ENCODE measurements around the gene C11orf16. TPM values are rescaled to one million over a fixed set of nuclear protein-coding genes. Genes with fewer than 3 reads are reported as not detected.

Gene C11orf16
- total and polyA plus RNA-seq, 4 donors = 0.30 to 1.1 (median 0.99) TPM; not detected in 1

GRCh38 chr11:8963569-8964323 lies 31.0 kb upstream of the C11orf16 start:
- peak in 2 of 6 donors; percentile 66 to 95 for DNase-seq (ENCODE audit: low read depth in 4 of 6, low spot score in 6 of 6)
- peaks cover 3% of the 10 kb centered on the region for H3K36me3 ChIP-seq (ENCODE audit: control insufficient read depth, insufficient read depth, low read length)
- no peaks in the 10 kb centered on the region for H3K27me3 ChIP-seq (ENCODE audit: control insufficient read depth, insufficient read depth, low read length)
- WGBS (ENCODE audit: insufficient coverage) = 3% methylated on average over 39 of the region's 39 CpGs
- no peaks in the 10 kb centered on the region for H3K9me3 ChIP-seq (ENCODE audit: control insufficient read depth, insufficient read depth, low read length)
- H3K27ac ChIP-seq (ENCODE audit: low read depth, low read length) = peak overlapping the region; percentile 92
- H3K4me1 ChIP-seq (ENCODE audit: control insufficient read depth, insufficient read depth, low read length) = peaks cover 20% of the 10 kb centered on the region
- H3K4me3 ChIP-seq (ENCODE audit: low read depth, low read length) = peak overlapping the region; percentile 93

- Histone ChIP-seq H3K27me3 (ENCODE audit: control insufficient read depth, insufficient read depth, low read length) (no peaks in the 10 kb centered on the region), H3K4me1 (ENCODE audit: control insufficient read depth, insufficient read depth, low read length) (peaks cover 20% of the 10 kb centered on the region), H3K27ac (ENCODE audit: low read depth, low read length) (no peak overlapping the region), H3K4me3 (ENCODE audit: low read depth, low read length) (no peak overlapping the region), H3K36me3 (ENCODE audit: control insufficient read depth, insufficient read depth, low read length) (peaks cover 6% of the 10 kb centered on the region), H3K9me3 (ENCODE audit: control insufficient read depth, insufficient read depth, low read length) (no peaks in the 10 kb centered on the region)
- WGBS (ENCODE audit: insufficient coverage) = no CpG with 5 or more reads among the region's 2 CpGs
- DNase-seq (ENCODE audit: low read depth in 4 of 6, low spot score in 6 of 6) = no peak
Measured at GRCh38 chr11:8962841-8963240, 30.1 kb upstream of the C11orf16 start.

GRCh38 chr11:8961401-8961800 lies 28.7 kb upstream of the C11orf16 start:
- H3K27ac ChIP-seq (ENCODE audit: low read depth, low read length) = no peak overlapping the region
- WGBS (ENCODE audit: insufficient coverage) = 40% methylated on average over 1 of the region's 2 CpGs
- DNase-seq (ENCODE audit: low read depth in 4 of 6, low spot score in 6 of 6) = no peak
- peaks cover 6% of the 10 kb centered on the region for H3K36me3 ChIP-seq (ENCODE audit: control insufficient read depth, insufficient read depth, low read length)
- H3K27me3 ChIP-seq (ENCODE audit: control insufficient read depth, insufficient read depth, low read length) = no peaks in the 10 kb centered on the region
- no peak overlapping the region for H3K4me3 ChIP-seq (ENCODE audit: low read depth, low read length)
- H3K4me1 ChIP-seq (ENCODE audit: control insufficient read depth, insufficient read depth, low read length) = peaks cover 20% of the 10 kb centered on the region
- H3K9me3 ChIP-seq (ENCODE audit: control insufficient read depth, insufficient read depth, low read length) = no peaks in the 10 kb centered on the region

- Histone ChIP-seq H3K27ac (ENCODE audit: low read depth, low read length) (peak overlapping the region; percentile 49), H3K27me3 (ENCODE audit: control insufficient read depth, insufficient read depth, low read length) (no peaks in the 10 kb centered on the region), H3K36me3 (ENCODE audit: control insufficient read depth, insufficient read depth, low read length) (peaks cover 11% of the 10 kb centered on the region), H3K4me1 (ENCODE audit: control insufficient read depth, insufficient read depth, low read length) (peaks cover 10% of the 10 kb centered on the region), H3K9me3 (ENCODE audit: control insufficient read depth, insufficient read depth, low read length) (no peaks in the 10 kb centered on the region), H3K4me3 (ENCODE audit: low read depth, low read length) (no peak overlapping the region)
- DNase-seq (ENCODE audit: low read depth in 4 of 6, low spot score in 6 of 6) = peak in 4 of 6 donors; percentile 15 to 81 (median 52)
- no CpG with 5 or more reads among the region's 2 CpGs for WGBS (ENCODE audit: insufficient coverage)
Measured at GRCh38 chr11:8959546-8960166, 26.9 kb upstream of the C11orf16 start.

GRCh38 chr11:8956860-8957259 lies 24.1 kb upstream of the C11orf16 start:
- Histone ChIP-seq H3K9me3 (ENCODE audit: control insufficient read depth, insufficient read depth, low read length) (no peaks in the 10 kb centered on the region), H3K36me3 (ENCODE audit: control insufficient read depth, insufficient read depth, low read length) (peaks cover 22% of the 10 kb centered on the region), H3K27ac (ENCODE audit: low read depth, low read length) (no peak overlapping the region), H3K4me1 (ENCODE audit: control insufficient read depth, insufficient read depth, low read length) (no peaks in the 10 kb centered on the region), H3K27me3 (ENCODE audit: control insufficient read depth, insufficient read depth, low read length) (no peaks in the 10 kb centered on the region), H3K4me3 (ENCODE audit: low read depth, low read length) (no peak overlapping the region)
- no peak for DNase-seq (ENCODE audit: low read depth in 4 of 6, low spot score in 6 of 6)
- 82% methylated on average over 2 of the region's 4 CpGs for WGBS (ENCODE audit: insufficient coverage)

- Histone ChIP-seq H3K4me1 (ENCODE audit: control insufficient read depth, insufficient read depth, low read length) (no peaks in the 10 kb centered on the region), H3K9me3 (ENCODE audit: control insufficient read depth, insufficient read depth, low read length) (no peaks in the 10 kb centered on the region), H3K27me3 (ENCODE audit: control insufficient read depth, insufficient read depth, low read length) (no peaks in the 10 kb centered on the region), H3K27ac (ENCODE audit: low read depth, low read length) (no peak overlapping the region), H3K4me3 (ENCODE audit: low read depth, low read length) (no peak overlapping the region), H3K36me3 (ENCODE audit: control insufficient read depth, insufficient read depth, low read length) (peaks cover 15% of the 10 kb centered on the region)
- whole genome bisulfite sequencing (ENCODE audit: insufficient coverage) = no CpG with 5 or more reads among the region's 3 CpGs
- DNase-seq (ENCODE audit: low read depth in 4 of 6, low spot score in 6 of 6) = no peak
Measured at GRCh38 chr11:8948886-8949285, 16.1 kb upstream of the C11orf16 start.

GRCh38 chr11:8947230-8947943 lies 14.6 kb upstream of the C11orf16 start:
- Histone ChIP-seq H3K36me3 (ENCODE audit: control insufficient read depth, insufficient read depth, low read length) (peaks cover 12% of the 10 kb centered on the region), H3K4me1 (ENCODE audit: control insufficient read depth, insufficient read depth, low read length) (no peaks in the 10 kb centered on the region), H3K4me3 (ENCODE audit: low read depth, low read length) (no peak overlapping the region), H3K27me3 (ENCODE audit: control insufficient read depth, insufficient read depth, low read length) (no peaks in the 10 kb centered on the region), H3K27ac (ENCODE audit: low read depth, low read length) (no peak overlapping the region), H3K9me3 (ENCODE audit: control insufficient read depth, insufficient read depth, low read length) (no peaks in the 10 kb centered on the region)
- no peak for DNase-seq (ENCODE audit: low read depth in 4 of 6, low spot score in 6 of 6)
- WGBS (ENCODE audit: insufficient coverage) = 100% methylated on average over 1 of the region's 4 CpGs

GRCh38 chr11:8942518-8943066 lies 9.8 kb upstream of the C11orf16 start, which contains the start of gene ASCL3:
TSS of gene ASCL3 (minus strand) at chr11:8943016. CDS start at chr11:8938161, 4,855 bp downstream.
- Histone ChIP-seq H3K4me1 (ENCODE audit: control insufficient read depth, insufficient read depth, low read length) (no peaks in the 10 kb centered on the region), H3K27ac (ENCODE audit: low read depth, low read length) (no peak within 1 kb of the TSS), H3K27me3 (ENCODE audit: control insufficient read depth, insufficient read depth, low read length) (no peaks in the 10 kb centered on the region), H3K4me3 (ENCODE audit: low read depth, low read length) (no peak within 1 kb of the TSS), H3K36me3 (ENCODE audit: control insufficient read depth, insufficient read depth, low read length) (no peaks in the 10 kb centered on the region), H3K9me3 (ENCODE audit: control insufficient read depth, insufficient read depth, low read length) (no peaks in the 10 kb centered on the region)
- peak in 1 of 6 donors; percentile 3 for DNase-seq (ENCODE audit: low read depth in 4 of 6, low spot score in 6 of 6)
- no CpG with 5 or more reads among the region's 5 CpGs for WGBS (ENCODE audit: insufficient coverage)

- H3K27ac ChIP-seq (ENCODE audit: low read depth, low read length) = no peak overlapping the region
- H3K4me3 ChIP-seq (ENCODE audit: low read depth, low read length) = no peak overlapping the region
- DNase-seq (ENCODE audit: low read depth in 4 of 6, low spot score in 6 of 6) = no peak
- no peaks in the 10 kb centered on the region for H3K9me3 ChIP-seq (ENCODE audit: control insufficient read depth, insufficient read depth, low read length)
- H3K4me1 ChIP-seq (ENCODE audit: control insufficient read depth, insufficient read depth, low read length) = no peaks in the 10 kb centered on the region
- no peaks in the 10 kb centered on the region for H3K36me3 ChIP-seq (ENCODE audit: control insufficient read depth, insufficient read depth, low read length)
- 43% methylated on average over 1 of the region's 8 CpGs for WGBS (ENCODE audit: insufficient coverage)
- H3K27me3 ChIP-seq (ENCODE audit: control insufficient read depth, insufficient read depth, low read length) = no peaks in the 10 kb centered on the region
Measured at GRCh38 chr11:8941341-8942103, 8.8 kb upstream of the C11orf16 start.

Measured in spinal cord (tissue), 10 donors.